ENCODE measurements around the gene RASA2.

DNA sequence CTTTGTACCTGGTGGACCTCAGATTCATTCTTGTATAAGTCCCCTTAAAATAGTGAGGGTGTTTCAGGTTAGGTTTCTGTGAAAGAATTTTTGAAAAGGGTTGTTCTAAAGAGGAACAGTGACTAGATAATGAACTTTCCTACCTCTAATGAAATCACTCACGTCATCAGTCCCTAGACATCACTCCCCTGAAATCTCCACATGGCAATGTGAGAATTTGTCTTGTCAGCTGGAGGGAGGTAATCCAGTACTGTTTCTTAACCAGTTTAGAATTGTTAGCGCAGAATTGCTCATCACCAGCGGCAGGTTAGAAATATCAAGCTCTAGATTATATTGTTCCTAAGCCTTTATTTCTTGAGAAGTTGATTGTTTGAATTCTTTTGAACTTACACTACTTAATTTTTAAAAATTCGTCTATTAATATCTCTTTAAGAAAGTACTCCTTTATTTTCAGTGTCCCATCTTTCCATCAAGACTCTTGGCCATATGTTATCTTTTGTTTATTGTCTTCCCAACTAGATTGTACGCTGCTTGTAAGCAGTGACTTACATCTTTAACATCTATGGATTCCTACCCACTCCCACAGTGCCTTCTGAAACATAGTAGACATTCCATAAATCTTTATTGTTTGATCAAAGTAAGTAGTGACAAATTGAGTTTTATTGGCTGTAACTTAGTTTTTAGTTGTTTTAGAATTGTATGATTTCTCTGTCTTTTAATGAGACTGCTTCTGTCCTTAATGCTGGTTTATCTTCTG lies 52.8 kb downstream of the RASA2 start:
- TF ChIP-seq, protein P1, sequence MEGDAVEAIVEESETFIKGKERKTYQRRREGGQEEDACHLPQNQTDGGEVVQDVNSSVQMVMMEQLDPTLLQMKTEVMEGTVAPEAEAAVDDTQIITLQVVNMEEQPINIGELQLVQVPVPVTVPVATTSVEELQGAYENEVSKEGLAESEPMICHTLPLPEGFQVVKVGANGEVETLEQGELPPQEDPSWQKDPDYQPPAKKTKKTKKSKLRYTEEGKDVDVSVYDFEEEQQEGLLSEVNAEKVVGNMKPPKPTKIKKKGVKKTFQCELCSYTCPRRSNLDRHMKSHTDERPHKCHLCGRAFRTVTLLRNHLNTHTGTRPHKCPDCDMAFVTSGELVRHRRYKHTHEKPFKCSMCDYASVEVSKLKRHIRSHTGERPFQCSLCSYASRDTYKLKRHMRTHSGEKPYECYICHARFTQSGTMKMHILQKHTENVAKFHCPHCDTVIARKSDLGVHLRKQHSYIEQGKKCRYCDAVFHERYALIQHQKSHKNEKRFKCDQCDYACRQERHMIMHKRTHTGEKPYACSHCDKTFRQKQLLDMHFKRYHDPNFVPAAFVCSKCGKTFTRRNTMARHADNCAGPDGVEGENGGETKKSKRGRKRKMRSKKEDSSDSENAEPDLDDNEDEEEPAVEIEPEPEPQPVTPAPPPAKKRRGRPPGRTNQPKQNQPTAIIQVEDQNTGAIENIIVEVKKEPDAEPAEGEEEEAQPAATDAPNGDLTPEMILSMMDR (IDR thresholded peaks at IDR 0.05): no peak
- no peak for TF ChIP-seq POLR2AphosphoS5 (IDR thresholded peaks at IDR 0.05)

All from prostate gland (tissue), 2 donors.